HG02884 (cell line): ENCODE data around the gene BCORL1.
A peak's percentile ranks its signal among the peaks of the same experiment; 100 is the strongest.

ENCODE experiments used
- ATAC-seq: cut with Tn5 transposase; IDR thresholded peaks from one replicate; pipeline ENCODE4 v1.9.1; 2021; ENCODE audit warnings: mild to moderate bottlenecking, moderate library complexity; ENCODE audit not compliant: unreplicated experiment

The BCORL1 gene

DNA sequence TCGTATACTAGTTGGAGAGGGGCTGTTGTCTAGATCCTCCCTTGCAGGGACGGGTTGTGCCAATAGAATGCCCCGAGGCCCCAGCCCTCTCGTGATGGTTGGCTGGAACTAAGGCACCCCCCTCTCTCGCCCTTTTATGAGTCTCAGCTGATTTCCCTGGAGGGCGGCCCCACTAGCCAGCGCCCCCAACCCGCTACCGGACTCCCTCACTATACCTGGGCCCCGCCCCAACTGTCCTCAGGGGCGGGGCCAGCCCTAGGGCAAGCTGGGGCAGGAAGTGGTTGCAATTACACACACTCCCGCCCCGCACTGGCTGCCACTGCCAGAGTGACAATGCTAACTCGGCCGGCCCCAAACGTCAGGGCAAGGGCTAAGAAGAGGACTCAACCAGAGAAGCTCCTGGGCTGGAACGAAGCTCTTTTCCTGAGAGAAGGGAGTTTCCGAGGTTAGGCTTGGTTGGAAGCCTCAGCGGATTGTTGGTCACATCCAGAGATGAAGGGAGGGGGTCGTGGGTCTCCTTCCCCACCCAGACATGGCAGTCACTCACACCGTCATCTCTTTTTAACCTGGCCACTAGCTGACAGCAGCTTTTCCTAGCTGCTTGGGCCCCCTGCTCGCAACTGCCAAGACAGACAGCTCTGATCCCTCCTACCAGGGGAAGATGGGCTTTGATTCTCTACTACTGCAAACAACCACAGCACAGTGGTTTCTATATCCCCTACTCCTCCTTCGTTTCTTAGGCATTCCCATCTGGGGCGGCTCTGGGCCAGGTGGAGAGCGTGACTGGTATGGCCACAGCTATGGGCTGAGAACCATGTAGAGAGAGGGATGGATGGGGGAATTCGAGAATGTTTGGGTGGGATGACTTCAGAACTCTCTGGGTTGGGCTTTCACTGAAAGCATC, 21.0 kb upstream of the BCORL1 start:
- ATAC-seq, result peak; percentile 79

DNA sequence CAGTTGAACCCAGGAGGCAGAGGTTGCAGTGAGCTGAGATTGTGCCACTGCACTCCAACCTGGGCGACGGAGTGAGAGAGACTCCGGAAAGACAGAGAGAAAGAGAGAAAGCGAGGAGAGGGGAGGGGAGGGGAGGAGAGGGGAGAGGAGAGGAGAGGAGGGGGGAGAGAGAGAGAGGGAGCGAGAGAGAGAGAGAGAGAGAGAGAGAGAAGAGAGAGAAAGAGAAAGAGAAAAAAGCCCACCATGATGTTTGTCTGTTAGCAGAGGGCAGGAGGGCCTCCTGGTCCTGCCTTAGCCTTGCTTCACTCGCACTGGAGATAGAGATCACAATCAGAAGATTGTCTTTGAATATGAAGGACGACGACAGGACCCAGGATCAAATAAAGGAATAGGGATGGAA, 18.7 kb upstream of the BCORL1 start:
- ATAC-seq, result no peak

DNA sequence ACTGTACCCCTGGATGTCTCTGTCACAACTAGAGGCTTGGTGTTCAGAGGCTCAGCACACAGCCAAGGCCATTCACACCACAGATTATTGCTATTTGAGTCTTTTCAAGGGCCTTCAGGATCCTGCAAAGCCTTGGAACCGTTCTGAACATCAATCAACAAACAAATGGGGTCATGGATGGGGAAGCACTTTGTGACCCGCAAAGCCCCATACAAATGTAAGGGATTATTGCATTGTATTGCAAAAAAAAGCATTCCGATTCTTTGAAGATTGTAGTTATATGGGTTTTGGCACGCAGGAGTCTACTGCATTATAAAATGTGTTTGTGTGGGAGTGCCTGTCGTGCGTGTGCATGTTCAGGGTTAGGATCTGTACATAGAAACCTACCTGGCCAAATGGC, 17.3 kb upstream of the BCORL1 start:
- no peak for ATAC-seq

DNA sequence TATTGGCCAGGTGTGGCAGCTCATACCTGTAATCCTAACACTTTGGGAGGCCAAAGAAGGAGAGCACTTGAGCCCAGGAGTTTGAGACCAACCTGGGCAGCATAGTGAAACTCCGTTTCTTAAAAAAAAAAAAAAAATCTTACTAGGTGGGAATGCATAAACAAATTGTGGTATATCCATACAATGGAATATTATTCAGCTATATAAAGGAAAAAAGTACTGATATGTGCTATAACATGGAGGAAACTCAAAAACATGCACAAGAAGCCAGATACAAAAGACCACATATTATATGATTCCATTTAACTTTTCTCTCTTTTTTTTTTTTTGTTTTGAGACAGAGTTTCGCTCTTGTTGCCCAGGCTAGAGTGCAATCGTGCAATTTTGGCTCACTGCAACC, 13.5 kb upstream of the BCORL1 start:
- no peak for ATAC-seq

DNA sequence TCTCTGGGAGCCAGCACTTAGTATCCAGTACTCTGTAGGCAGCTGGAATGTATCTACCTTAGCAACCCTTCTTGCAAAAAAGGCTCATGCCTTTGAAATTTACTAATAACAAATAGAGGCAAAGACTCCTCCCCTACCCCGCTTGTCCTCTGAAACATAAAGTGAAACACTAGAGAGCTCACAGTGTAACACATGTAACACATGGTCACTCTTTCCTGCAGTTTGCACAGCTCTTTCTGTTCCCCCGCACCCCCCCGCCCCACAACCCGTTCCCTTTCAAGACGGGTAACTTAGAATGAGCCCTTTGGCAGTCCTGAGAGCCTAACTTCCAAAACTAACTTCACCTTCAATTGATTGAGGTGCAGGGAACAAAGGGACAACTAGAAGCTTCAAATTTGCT, 6.0 kb upstream of the BCORL1 start:
- ATAC-seq, result no peak

DNA sequence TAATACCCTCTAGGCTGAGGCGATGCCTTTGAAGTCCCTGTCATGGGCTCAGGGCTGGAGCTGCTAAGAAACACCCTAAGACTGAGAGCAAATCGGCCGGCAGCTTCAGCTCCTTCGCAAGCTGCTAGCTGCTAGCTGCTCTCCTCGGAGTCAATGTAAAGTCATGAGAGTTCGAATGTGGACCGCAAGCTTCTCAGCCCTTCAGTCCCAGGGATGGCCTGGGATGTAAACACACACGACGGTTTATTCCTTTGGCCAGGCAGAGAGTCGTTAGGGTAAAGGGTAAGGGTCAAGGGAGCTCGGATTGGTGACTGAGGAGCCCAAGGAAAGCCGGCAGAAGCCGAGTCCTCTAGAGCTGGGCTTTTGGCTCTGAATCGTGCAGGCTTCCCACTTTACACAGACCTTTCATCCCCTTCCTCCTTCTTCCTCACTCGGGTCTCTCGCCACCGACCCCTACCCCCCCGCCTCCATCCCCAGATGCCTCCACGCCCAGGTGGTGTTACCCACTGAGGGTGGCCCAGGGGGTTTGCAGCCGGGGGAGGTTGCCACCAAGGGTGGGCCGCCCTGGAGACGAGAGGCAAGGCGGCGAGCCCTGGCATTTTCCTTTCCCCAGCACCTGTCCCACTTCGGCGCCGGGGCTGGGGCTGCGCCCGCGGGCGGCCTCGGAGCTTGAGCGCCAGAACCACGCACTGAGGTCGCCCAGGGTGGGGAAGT, 3.1 kb upstream of the BCORL1 start:
- ATAC-seq, result no peak

DNA sequence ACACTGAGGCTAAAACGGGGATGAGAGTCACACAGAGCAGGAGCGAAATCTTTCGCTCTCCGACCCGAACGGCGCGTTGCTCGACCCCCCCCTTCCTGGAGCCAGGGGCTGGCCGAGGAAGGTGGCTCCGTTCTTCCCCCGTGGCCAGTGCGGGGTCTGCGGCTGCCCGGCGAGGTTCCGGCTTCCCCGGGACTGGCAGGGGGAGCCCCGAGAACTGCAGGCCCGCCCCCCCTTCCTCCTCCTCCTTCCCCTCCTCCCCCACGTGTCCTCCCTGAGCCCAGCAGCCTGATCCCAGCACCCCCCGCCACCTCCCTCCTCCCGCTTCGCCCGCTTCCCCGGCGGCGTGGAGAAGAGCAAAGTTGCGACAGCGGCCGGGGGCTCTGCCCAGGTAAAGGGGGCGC, 2.4 kb upstream of the BCORL1 start:
- no peak for ATAC-seq

DNA sequence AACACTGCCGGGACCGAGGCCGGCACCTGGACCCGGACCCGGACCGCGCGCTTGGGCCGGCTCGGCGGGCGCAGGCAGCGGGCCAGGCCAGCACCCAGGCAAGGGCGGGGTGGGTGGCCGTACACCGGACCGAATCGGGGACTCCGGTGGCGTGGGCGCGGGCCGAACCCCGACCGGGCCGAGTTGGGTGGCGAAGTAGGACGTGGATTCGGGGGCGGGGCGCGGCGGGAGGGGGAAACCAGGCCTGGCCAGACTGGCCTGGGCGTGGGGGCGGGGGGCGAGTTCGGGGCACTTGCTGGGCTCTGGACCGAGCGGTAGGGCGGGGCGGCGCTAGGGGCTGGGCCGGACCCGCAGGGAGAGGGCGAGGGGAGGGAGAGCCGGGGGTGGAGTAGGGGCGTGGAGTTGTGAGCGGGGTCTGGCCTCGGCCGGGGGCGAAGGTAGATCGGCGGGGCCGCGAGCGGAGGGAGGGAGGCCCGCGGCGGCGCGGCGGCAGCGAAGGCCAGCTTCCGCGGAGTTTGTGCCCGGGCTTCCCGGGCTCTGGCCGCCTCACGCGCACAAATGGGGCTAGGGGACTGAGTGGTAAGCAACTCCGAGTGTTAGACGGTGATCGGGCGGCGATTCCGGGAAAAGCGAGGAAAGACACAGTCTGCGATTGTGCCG, 1.8 kb upstream of the BCORL1 start:
- ATAC-seq, result no peak

DNA sequence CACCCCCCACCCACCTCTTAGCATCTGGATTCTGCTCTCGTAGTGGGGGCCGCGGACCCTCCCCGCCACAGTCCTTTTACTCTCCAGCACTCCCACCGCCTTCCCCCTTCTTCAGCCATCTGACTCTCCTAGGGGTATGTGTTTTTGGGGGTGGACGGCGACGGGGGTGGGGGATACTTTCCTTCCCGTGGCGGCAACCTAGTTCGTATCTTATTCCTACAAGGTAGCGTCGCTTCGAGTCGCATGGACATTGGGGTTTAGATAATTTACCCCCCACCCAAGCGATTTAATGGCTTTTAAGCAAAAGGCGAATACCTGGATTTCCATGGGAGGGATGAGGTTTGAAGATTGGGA, 1.3 kb upstream of the BCORL1 start:
- no peak for ATAC-seq

DNA sequence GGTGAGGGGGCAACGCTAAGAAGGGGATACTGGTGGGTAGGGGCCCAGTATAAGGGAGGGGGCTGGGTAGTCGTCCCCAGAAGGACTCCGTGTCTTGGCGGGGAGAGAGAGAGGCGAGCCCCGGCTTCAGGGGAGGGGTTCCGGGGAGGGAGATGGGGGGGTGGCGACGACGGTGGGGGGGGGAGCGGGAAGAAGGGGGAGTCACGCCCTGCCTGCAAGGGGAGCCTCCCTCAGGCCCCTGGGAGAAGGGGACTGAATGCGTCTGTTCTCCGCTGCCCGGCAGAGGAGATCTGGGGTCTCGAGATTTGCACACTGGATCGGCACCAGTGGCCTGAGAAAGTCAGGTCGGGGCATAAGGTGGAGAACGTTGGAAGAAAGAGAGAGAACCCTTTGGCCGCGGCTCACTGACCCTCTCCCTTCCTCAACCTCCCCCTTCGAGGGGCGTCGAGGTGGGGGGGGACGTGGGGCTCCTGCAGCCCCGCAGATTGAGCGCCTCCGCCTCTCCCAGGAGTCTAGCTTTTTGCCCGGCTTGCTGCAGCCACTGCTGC, 609 bp upstream of the BCORL1 start:
- ATAC-seq, result no peak

DNA sequence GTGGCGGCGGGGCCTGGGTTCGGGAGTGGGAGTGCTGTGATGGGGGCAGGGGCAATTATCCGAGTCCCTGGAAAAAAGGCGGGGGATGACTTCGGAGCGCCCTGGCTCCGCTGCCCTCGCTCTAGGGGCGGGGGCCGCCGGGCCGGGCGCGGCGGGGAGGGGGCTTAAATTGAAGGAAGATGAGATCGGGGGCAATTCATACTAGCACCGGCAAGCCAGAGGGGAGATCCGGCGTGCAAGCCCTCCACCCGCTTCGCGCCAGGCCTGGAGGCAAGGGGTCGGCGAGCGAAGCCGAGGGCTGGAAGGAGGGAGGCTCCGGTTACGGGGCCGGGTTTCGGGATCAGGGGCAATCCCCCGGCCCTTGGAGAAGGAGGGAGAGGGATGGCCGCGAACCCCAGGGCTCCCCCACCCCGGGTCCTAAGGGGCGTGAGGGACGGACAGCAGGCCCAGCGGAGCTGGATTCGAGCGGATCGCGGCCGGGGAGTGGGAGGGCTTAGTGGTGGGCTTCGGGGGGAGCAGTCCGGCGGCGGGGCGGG, 1.2 kb downstream of the BCORL1 start:
- no peak for ATAC-seq

DNA sequence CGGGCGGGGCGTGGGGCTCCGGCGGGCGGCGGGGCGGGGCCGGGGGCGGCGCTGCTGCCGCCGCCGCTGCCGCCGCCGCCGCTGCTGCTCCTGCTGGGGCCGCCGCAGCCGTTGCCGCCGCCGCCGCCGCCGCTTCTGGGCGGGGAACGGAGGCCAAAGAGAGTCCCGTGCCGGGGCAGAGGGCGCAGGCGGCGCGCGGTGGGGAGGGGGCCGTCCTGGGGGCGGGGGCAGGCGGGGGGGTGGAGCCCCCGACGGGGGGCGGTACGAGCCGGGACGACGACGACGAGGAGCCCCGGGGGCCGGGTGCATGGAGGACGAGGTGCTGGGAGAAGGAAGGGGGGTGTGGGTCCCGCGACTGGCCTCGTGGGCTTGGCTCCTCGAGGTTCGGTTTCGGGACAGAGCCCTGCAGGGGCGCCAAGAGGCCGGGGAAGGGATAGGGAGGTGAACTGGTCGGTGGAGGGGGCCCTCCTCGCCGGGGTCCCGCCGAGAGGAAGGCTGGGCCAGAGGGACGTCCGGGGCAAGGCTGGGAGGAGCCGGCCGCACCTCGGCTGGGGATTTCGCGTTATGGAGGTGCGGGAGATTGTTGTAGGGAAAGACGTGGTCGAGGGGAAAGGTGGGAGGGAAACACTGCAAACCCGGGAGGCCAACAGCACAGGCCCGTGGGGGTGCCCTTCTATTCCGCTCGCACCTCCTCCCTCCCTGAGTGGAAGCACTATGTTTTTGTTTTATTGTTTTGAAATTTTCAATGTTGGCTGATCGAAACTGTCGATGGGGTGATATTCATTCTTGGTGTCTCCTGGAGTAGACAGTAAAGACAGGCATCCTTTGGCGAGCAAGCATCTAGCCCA, 1.9 kb downstream of the BCORL1 start:
- no peak for ATAC-seq

DNA sequence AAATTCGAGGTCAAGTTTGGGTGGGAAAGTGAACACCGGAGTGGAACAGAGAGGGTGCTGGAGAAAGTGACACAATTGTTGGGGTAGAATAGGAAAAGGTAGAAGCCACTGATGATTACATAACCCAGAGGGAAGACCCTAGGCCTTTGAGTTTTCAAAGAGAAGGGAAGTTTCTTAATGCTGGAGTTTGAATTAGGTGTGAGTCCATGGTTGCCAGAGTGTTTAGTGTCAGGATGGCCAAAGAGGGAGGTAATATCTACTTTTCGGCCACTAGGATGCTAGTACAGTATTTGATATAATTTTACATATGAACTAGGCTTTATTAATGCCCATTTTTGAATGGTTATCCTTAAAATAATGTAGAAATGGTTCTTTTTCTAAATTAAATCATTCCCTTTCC, 5.4 kb downstream of the BCORL1 start:
- no peak for ATAC-seq

DNA sequence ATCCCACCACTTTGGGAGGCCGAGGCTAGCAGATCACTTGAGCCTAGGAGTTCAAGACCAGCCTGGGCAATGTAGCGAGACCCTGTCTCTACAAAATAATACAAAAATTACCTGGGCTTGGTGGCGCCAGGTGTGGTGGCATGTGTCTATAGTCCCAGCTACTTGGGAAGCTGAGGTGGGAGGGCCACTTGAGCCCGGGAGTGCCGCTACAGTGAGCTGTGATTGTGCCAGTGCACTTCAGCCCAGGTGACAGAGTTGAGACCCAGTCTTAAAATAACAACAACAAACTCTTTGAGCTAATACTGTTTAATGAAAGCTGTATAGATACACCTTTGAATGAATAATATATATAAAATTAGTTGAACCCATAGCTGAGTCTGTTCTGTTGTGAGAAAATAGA, 9.7 kb downstream of the BCORL1 start:
- ATAC-seq, result no peak

DNA sequence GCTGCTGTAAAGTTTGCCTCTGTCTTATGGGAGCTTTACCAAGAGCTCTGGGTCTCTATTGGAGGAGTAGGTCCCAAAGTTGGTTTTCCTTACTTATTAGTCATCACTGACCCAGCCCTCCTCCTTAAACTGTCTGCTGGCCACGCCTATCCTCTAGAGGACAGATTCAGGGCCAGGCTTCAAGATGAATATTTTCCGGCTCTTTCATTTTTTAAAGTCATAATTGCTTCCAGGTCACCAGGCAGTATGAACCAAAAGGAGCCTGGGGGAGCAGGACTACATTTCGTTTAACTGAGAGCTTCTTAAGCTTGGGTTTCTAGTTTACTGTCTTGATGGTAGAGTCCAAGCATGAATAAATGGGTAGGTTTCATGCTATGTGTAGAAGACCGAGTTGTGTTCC, 13.7 kb downstream of the BCORL1 start:
- no peak for ATAC-seq

DNA sequence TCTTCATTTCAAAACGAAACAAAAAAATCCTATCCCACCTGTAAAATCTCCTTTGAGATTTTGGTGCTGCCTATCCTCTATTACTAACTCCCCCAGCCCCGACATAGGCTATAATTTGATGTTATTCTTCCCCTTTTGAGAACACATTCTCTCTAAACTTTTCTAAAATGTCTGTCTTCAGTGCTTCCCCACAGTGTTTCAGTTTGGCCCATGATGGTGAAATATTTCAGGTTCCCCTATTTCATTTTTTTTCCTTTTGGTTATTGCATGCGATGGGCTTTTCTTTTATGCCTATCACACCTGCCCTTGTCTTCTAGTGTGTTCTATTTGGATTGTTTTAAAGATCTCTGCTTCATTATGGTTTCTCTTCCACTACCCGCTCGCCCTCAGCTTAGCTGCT, 14.7 kb downstream of the BCORL1 start:
- no peak for ATAC-seq

DNA sequence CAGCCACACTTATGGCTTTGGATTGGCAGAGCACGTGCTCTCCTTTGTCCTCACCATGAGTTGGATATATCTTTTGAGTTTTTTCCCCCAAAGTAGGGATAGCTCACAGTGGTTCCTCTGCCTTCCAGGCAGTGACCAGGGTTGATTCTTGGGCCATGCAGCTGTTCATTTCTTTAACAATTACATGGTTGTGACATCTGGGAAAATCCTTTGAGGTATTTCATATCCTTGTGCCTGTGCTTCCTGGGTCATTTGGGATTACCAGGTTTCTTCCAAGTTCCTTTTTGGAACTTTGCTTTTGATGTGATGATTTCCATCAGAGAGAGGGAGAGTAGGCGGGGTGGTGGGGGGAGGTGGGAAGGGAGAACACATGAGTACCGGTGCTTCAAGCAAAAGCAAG, 15.6 kb downstream of the BCORL1 start:
- ATAC-seq, result no peak

DNA sequence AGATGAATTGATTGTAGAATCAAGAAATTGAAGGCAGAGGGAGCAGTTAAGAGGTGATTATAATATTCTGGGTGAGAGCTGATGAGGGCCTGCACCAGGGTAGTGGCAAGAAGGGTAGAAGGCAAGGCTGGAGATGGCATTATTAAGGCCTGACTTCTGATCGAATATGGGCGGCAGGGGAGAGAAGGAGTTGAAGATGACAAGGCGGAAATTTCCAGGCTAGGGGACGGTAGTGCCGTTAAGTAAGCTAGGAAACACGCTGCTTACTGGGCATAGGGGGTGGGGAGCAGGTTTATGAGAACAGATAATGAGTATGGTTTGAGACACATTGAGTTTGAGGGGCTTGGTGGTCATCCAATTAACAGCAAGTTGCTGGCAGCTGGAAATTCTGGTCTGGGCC, 19.5 kb downstream of the BCORL1 start:
- ATAC-seq, result no peak

DNA sequence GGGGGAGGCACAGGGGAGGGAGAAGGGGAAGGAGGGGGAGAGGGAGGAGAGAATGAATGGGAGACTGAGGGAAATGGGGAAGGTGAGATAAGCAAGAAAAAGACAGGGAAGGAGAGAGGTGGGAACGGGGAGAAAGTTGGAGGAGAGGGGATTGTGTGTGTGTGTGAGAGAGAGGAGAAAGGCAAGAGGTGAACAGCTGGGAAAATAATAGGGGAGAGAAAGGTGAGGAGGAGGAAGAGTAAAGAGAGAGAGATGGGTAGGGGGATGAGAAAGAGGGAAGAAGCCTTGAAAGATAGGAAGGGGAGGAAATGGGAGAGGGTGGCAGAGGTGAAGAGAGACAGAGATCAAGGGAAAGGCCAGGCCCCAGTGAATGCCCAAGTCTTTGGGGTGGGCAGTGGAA, 20.1 kb downstream of the BCORL1 start:
- no peak for ATAC-seq

DNA sequence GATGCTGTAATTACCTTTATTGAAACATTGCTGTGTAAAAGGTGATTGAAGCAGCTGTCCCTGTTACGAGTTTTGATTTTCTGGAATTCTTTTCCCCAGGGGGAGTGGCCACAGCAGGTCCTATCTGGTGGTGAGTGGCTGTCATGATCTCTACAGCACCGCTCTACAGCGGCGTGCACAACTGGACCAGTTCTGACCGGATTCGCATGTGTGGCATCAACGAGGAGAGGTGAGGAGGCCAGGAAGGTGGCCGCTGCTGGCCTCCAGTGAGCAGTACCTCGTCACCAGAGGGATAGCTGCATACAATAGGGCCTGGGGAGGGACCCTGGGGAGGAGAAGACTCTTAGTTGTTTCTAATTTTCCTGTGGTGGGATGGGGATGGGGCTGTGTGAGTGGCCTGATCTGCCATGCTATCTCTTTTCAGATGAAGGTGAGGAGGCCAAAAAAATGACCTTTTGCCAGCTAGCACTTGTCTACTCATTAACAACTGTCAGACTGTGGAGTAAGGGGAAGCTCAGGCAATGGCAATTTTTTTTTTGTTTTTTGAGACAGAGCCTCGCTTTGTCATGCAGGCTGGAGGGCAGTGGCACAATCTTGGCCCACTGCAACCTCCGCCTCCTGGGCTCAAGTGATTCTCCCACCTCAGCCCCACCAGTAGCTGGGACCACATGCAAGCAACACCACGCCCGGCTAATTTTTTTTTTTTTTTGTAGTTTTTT, 22.8 kb downstream of the BCORL1 start:
- ATAC-seq, result no peak
